VCaP (cell line): ENCODE data around the gene PLEKHA5.

Source experiments
- H3K27ac ChIP-seq: fragments of 450-650 bp; 2 replicates; pipeline ENCODE4 v1.5.1; 2017
- CTCF ChIP-seq: fragments of 450-650 bp; conservative IDR thresholded peaks from 2 replicates; pipeline ENCODE4 v1.5.1; 2017; ENCODE audit warnings: mild to moderate bottlenecking, moderate library complexity

The PLEKHA5 gene

GRCh38 chr12:19298836-19299605 is 169.5 kb downstream of the PLEKHA5 start:
- TF ChIP-seq CTCF = no peak
- H3K27ac ChIP-seq = 0 out of 2 replicates have a peak overlapping the region, but pooled peaks have one; percentile 1

DNA sequence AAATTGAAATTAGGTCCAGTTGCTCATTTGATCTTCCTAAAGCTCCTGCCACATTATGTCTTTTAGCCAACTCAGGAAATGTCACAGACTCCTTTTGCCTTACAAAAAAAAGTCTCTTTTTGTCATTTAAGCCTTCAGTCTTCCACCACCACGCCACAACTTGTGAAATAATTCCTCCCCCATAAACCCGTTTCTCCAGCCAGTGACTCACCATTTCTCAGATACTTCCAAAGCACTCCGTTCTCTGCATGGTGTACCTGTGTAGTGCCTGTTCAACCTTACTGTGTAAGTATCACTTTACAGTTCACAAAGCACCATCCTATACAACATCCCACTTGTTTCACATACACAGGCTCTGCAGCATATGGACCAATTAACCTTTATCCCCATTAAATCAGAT is 170.2 kb downstream of the PLEKHA5 start:
- no peak overlapping the region for H3K27ac ChIP-seq
- TF ChIP-seq CTCF = no peak

DNA sequence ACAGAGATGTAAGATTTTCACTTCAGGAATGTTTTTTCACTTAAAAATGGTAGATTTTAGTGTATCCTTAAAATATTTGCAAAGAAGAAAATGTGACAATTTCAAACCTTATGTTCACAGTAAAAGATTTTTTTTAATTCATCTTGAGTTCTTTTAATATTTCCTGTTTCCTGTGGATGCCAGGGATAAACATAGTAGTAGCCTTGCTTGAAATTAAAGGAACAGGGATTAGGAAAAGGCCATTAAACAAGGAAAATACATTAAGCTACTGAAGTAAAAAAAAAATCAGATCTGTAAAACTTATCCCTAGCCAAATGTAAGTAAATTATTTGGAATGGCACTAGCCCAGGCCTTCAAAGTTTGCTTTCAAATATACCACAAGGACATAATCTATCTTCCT is 171.7 kb downstream of the PLEKHA5 start:
- H3K27ac ChIP-seq = peak overlapping the region; percentile 64

DNA sequence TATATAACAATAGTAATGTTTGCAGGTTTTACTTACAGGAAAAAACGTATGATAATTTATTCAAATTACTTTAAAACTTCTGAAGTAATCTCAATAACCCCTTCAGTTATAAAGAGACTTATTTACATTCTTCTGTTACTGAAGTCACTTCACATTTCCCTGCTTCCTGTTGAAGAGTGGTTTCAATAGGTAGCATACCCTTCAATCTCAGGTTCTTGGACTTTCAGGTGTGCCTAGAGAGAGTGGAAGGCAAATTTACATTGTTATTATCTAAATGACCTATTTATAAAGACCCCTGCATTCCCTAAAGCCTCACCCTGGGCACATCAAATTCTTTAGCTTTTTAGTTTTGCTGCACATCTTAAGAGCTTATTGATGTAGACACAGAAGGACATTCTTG is 172.2 kb downstream of the PLEKHA5 start:
- peak overlapping the region; percentile 64 for H3K27ac ChIP-seq
- no peak for TF ChIP-seq CTCF

More for the DNA sequence above, 171.7 kb downstream of the PLEKHA5 start:
- no peak for TF ChIP-seq CTCF

DNA sequence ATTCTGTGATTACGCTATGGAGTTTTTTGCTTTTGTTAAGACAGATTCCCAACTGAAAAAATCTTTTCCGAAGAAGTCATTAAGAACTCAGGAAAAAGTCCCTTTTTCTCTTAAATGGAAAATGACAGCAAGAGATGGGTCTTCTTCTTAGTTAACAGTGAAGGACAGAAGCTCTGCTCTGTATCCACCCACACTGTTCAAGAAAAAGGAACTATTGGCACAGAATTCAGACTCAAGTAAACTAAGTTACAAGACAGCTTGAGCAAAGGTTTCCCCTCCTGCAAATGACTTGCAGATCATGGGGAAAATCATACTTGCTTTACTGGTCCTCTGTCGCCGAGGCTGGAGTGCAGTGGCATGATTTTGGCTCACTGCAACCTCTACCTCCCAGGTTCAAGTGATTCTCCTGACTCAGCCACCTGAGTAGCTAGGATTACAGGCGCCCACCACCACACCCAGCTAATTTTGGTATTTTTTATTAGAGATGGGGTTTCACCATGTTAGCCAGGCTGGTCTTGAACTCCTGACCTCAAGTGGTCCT is 172.6 kb downstream of the PLEKHA5 start:
- TF ChIP-seq CTCF = no peak
- peak overlapping the region; percentile 64 for H3K27ac ChIP-seq

- no peak for TF ChIP-seq CTCF
- H3K27ac ChIP-seq = peak overlapping the region; percentile 61
These were observed 174.0 kb downstream of the PLEKHA5 start for GRCh38 chr12:19303496-19303895.

DNA sequence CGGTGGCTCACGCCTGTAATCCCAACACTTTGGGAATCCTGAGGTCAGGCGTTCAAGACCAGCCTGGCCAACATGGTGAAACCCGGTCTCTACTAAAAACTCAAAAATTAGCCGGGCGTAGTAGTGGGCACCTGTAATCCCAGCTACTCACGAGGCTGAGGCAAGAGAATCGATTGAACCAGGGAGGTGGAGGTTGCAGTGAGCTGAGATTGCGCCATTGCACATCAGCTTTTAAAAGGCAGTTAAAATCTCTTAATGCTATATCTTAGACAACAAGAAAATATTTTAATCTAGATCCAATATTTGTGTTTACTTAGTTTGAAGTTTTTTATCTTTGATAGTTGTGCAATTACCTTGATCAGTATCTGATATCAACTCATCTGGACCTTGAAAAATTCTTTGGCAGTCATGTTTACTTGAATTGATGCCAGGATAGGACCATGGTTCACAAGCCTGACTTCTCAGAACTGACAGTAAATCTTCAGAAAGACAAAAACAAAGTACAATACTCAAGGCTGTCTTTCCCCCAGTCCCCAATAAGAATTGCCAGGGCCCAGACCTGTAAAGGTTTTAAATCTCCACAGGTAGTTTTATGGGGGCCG is 174.7 kb downstream of the PLEKHA5 start:
- no peak for TF ChIP-seq CTCF
- peak overlapping the region; percentile 61 for H3K27ac ChIP-seq

GRCh38 chr12:19305621-19306020 is 176.1 kb downstream of the PLEKHA5 start:
- H3K27ac ChIP-seq = peak overlapping the region; percentile 61; the same call in 1 of the 2 replicates
